NCI-H345 treated with DMSO at 0.1 percent for 48 hours (cell line): ENCODE measurements around the gene CIAO2A.
"Not testable (repeated sequence)": the region's sequence is repeated elsewhere in the genome, so short reads cannot be mapped to it uniquely, and the experiment has no call there.

Experiments
- DNase-seq: peaks from one replicate; lab custom pipeline; 2025; ENCODE audit not compliant: unreplicated experiment; lab: John Stamatoyannopoulos, UW

CIAO2A gene

DNA sequence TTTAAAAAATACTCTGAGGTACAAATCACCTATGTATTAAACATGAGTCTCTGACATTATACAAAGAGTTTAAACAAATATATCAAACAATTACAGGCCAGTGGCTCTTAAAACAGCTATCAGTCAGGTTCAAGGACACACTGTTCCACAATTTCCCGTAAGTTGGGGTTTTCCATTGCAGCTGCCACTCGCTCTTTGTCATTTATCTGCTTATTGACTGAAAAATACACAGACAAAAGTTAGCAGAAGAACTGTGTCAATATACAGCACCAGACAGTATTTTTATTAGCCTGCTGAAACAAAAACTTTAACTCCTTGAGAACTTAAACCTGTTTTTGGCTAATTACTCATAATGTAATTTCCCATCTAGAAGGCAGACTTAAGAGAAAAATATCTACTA, 20.8 kb downstream of the CIAO2A start:
- no peak for DNase-seq

DNA sequence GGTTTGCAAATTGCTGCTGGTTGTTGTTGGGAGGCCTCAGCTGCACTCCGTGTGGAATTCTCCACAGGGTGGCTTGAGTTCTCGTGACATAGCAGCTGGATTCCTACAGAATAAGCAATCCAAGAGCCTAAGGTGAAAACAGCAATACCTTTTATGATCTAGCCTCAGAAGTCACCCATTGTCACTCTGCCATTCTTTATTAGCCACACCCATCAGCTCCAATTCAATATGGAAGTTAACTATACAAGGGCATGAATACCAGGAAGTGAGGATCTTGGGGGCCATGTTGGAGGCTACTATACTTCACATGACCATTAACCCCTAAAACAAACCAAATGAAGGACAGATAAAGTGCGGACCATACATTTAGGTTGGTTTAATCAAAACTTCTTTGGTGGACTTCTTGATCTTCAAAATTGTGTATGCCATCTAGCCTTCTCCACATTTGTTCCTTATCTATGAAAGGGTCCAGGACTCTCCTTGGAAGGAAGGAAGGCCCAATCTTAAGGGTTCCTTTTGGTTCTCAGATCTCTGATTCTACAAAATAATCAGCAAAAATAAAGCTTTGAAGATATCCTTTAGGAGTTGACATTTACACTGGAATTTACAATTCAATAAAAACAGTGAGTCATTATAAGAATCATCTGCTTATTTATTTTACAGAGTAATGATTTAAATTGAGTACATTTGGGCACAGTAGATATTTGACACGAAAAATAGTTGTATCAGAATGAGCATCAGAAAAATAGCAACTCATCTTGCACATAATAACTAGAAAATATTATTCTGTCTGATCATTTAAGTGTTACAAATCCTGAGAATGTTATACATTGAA, 21.5 kb downstream of the CIAO2A start:
- no peak for DNase-seq

DNA sequence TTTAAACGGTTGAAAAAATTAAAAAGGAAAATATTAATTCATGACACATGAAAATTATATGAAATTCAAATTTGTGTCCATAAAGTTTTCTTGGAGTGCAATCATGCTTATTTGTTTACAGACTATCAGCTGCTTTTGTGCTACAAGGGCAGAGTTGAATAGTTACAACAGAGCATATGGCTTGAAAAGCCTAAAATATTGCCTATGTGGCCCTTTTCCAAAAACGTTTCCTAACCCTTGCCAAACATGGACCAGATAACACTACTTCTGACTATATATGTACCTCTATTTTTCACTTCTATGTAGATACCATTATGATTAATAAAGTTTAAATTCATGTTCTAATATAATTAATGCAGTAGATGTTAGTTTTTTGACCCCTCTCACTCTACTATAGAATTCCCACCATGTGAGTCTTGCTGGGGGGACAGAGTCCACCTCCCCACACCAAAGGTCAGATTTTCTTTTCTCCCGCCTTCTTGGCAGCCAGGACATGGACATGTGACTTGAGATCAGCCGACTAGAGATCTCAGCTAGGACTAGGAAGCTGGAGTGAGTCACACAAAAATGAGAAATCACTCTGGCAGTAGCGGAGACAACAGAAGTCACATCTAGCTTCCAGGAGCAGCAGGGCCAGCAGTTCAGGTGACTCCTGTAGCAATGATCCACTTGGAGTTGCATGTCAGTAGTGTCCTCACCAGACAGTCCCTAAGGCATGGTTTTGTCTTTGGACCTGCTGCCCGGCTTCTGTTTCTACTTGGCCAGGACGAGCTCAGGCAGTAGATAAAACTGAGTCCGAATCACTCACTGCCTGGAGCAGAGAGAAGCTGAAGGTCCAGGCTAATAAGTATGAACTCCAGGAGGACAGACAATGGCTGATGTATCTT, 22.4 kb downstream of the CIAO2A start:
- no peak for DNase-seq

DNA sequence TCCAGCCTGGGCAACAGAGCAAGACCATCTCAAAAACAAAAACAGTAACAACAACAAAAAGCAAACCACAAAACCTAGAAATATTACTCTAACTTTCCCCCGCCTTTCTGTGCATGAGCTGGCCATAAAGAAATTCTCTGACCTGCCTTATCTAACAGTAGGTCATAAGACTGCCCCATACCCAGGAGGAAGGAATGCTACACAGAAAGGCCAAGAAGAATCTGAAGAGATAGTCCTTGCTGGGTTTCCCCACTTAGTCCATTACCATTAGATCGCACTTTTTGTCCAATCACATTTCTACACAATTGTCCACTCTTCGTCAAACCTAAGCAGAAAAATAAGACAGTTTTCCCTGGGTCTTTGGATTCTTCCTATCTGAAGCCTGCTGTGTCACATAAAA, 23.5 kb downstream of the CIAO2A start:
- DNase-seq = no peak

DNA sequence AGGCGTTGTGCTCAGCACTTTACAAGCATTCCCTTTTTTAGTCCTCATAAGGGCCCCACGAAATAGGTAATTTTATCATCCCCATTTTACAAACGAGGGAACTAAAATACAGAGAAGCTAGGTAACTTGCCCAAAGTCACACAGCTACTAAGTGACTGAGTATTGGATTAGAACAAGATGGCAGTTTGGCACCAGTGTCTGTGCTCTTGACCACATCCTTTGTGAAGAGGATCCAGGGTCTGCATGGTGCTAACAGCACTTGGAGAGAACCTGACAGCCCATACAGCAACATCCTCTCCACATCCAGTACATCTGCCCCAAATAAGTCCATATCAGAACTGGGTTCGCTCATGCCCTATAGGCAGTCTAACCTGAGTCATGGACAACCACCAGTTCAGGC, 25.5 kb downstream of the CIAO2A start:
- DNase-seq = no peak

DNA sequence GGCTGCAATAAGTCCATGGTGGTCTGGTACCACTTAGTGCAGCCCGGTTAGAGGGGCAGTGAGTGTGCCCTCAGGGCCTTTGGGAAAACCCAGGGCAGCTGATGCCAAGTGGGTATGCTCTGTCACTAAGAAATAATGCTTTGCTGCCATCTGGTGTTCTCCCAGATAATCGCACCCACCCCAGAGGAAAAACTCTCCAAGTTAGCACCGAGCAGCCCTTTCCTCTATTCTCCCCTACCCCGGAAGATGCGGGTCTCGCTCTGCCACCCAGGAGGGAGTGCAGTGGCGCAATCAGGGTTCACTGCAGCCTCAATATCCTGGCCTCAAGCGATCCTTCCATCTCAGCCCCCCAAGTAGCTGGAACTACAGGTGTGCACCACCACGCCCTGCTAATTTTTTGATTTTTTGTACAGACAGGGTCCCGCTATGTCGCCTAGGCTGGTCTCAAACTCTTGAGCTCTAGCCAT, 26.0 kb downstream of the CIAO2A start:
- DNase-seq = peak; percentile 40

DNA sequence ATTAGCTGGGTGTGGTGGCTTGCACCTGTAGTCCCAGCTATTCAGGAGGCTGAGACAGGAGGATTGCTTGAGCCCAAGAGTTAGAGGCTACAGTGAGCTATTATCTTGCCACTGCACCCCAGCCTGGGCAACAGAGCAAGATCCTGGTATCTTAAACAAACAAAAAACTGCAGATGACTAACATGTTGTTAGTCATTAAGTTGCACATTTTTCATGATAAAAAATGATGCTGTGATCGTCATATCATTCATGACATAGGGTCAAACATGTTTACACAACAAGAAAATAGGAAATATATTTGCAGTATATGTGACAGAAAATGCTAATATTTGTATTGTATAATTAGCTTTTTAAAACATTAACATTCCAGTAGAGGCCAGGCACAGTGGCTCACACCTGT, 27.2 kb downstream of the CIAO2A start:
- no peak for DNase-seq

DNA sequence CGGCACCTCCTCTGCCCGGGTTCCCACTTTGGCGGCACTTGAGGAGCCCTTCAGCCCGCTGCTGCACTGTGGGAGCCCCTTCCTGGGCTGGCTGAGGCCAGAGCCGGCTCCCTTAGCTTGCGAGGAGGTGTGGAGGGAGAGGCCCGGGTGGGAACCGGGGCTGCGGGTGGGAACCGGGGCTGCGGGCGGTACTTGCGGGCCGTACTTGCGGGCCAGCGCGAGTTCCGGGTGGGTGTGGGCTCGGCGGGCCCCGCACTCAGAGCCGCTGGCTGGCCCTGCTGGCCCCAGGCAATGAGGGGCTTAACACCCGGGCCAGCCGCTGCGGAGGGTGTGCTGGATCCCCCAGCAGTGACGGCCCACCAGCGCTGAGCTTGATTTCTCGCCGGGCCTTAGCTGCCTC, 32.9 kb downstream of the CIAO2A start:
- DNase-seq = no peak

DNA sequence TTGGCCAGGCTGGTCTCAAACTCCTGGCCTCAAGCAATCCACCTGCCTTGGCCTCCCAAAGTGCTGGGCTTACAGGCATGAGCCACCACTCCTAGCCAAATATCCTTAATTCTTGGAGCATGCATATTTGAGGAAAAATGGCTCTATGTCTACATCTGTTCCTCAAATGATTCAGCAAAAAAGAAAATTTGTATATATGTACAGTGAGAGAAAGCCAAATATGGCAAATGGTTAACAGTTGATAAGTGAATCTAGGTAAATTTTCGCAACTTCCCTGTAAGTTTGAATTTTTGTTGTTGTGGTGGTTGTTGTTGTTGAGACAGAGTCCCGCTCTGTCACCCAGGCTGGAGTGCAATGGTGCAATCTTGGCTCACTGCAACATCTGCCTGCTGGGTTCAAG, 34.5 kb downstream of the CIAO2A start:
- DNase-seq = not testable (repeated sequence)

DNA sequence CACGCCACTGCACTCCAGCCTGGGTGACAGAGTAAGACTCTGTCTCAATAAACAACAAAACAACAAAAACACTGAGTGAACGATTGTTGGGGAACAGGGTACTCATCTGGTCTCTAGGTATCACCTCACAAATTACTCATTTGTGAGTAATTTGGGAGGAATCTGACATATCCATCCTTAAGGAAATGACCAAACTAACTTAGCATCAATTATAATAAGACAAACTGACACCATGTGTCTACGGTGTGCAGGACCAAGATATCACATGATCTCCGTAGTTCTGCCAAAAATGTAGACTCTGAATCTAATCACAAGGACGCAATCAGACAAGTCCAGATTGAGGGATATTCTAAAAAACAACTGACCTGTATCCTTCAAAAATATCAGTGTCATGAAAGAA, 35.4 kb downstream of the CIAO2A start:
- no peak for DNase-seq

DNA sequence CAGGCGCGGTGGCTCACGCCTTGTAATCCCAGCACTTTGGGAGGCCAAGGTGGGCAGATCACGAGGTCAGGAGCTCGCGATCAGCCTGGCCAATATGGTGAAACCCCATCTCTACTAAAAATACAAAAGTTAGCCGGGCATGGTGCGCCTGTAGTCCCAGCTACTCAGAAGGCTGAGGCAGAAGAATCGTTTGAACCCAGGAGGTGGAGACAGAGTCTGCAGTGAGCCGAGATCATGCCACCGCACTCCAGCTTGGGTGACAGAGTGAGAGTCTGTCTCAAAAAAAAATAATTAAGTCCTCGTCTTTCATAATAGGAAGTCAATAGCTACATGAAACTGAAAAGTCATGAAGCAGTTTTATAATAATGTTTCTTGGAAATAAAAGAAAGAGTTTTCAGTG, 40.0 kb downstream of the CIAO2A start:
- DNase-seq = not testable (repeated sequence)

DNA sequence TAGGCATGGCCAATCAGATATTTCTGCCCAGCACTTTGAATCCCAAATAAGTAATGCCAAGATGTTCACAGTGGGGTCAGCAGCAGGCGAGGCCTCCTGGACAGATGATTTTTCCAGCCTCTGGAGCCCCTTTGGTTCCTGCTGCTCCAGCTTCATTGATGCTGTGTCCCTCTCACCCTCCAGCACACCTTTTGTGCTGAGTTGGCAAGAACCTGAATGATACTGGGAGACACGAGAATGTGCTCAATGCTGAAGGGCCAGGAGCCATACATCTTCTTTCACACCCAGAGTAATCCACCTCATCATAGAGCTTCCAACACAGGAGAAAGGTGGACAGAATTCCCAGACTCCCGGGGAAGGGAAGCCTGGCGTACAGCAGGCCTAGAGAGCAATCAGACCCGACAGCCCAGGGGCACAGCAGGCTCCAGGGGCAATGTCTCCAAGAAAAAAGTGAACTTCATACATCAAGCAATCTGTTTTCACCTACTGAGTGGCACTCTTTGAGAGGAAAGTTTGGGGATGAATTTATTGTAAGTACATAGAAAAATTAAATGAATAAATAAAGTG, 40.6 kb downstream of the CIAO2A start:
- no peak for DNase-seq

DNA sequence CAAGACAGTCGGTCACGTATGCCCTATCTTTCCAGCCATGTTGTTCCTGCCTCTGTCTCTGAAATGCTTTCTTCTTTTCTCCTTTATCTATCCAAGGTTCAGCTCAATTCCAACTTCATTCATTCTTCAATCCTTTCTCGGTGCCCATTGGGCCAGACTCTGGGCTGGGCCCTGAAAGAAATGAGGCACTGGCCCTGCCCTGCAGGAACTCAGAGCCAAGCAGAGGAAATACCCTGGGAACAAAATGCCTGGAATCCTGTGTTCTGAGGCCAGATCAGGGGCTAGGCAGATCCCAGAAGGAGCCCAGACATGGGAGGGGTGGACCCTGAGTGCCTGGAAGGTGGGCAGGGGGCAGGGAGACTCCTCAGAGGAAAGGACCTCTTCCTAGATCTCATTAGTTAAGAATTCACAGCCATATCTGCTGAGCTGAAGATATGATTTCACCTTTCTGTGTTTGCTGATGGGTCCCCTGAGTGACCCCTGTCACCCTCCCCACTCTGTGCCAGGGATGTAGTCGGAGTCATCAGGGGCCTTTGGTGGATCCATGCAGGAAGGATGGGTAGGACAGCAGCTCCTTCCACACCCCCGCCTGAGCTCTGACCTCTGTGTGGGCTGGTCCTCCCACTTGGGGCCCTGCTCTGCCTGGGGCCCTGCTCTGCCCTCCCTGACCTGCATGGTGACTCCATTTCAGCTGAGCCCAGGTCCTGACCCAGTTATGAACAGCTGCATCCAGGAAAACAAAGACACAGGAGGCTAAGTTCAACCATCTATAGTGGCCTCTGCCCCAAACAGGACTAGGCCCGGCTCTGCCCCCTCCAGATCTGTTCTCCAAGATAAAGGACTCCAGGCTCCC, 42.0 kb downstream of the CIAO2A start:
- DNase-seq = no peak

DNA sequence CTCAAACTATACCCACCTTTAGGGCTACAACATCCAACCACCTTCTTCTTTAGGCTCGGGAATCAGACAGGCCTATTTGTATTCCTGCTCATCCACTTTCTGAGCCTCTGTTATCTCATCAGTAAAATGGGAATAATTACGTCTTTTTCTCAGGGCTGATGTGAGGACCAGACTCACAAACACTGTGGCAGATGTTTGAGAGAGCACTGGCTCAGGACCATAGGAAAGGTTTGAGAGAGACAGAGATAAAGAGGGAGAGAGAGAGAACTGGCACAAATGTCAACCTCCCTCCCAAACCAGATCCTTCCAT, 42.6 kb downstream of the CIAO2A start:
- DNase-seq = no peak

DNA sequence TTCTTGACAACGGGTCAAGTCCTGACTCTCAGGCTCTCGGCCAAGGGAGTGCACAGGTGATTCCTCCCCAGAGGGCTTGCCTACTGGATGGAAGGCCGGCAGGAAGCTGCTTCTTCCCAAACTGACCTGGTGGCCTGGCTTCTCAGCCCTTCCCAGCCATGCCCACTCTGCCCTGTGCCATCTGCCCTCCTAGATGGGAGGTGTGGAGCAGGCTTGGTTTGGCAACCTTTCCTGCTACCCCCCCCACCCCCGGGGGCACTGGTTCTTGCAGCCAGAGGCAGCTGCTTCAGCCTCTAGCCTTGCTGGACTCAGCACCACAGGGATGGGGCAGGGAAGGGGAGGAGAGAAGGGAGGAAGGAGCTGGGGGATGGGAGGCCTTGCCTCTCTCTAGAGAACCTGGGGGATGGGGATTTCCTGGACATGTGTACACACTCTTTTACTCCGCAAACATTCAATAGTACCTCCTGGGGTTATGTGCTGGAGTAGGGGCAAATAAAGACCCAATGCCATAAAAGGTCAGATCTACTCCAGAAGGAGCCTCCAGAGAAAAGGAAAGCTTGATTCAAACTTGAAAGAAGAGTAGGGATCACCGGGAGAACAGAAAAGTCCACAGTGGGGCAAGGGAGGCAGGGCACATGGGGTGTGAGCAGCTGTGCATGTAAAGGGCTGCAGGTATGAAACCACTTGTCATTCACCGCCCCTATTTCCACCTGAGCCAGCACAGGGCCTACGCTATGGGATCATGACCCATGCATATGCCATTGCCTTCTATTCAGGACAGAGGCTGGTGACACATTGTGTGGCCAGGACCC, 43.2 kb downstream of the CIAO2A start:
- no peak for DNase-seq

DNA sequence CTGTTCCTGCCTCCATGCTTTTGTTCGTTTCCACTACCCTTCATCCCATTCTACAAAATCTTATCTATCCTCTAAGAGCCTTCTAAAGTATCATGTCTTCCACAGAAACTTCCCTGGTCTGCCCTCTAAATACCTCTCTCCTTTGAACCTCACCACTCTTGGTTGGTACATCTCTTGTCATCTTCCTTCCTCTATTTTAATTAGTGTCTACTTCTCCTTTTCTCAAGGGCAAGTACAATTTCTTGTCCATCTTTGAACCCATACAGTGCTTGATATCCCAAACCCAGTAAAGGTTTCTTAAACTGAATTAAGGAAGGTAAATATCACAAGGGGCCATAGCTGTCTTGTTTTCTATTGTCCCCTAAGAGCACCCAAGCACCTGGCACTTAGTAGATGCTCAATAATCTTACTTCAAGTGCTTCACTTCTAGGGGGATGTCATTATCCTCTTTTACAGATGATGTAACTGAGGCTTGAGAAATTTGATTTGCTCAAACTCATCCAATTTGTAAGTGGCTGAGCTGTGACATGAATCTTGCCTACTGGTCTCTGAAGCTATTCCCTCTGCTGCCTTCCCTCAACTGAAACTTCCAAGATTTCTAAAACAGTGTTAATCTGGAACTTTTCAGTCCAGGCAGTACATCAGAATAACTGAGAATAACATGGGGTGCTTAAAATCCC, 44.7 kb downstream of the CIAO2A start:
- DNase-seq = no peak

DNA sequence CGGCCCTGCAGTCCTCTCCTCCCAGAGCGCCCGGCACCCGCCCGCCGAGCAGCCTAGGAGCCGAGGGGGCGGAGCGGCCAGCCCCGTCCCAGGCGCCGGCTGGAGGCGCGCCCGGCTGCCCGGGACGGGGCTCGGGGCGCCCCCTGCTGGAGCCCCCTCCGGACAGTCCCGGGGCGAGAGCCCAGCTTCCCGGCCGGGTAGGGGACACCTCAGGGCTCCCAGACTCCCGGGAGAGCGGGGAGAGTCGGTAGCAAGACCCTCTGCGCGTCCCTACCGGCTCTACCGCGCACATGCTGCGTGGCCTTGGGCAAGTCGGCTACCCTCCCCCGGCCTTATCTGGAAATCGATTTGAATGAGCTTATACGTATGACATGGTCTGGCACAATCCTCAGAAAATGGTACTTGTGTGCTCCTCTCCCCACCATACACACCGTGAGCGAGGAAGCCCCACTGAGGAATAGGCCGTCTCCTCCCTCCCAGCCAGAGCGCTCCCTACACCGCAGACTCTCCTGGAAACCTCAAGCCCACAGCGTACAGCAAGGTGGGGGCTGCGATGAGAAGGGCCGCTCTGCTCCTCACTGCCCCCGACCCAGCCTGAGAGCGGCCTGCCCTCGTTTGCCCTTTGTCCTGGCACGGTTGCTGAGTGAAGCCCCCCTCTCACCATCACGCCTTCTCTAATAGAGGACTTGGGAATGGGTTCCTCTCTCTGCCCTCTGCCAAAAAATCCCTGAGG, 47.1 kb downstream of the CIAO2A start, which contains the start of gene DAPK2:
TSS of gene DAPK2 (minus strand) at position 65 of the 733 bp plus-strand sequence. CDS start 6,224 bp downstream, outside the sequence.
- no peak for DNase-seq

DNA sequence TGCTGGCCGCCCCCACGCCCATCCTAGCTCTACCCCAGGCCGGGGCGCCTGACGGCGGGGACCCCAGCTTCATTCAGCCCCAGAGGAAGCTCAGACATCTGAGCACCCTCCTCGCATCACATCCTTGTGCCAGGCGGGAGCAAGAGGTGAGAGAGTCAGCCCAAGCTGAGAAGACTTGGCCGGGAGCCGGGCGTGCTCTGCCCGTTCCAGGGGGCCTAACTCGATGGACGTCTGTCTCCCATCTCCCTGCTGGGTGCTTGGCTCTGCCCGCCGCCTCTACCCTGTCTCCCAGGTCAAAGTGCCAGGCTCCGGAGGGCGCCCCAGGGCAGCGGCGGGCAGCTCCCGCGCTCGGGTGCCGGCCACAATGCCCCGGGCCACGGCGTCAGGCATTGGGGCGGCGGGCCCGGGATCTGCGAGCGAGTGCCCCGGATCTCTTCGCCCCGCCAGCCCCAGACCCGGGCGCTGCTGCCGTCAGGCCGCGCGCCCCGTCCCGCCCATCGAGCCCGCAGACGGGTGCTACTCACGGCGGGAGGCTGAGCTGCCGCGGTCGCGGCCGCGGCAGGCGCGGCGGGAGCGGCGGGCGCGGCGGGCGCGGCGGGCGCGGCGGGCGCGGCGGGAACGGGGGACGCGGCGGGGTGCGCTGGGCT, 47.7 kb downstream of the CIAO2A start:
- no peak for DNase-seq
